Measurements from ENCODE around the gene IRS2. TPM values are rescaled to one million over a fixed set of nuclear protein-coding genes. Genes with fewer than 3 reads are reported as not detected.

Gene IRS2
- total and polyA plus RNA-seq, 4 donors = 4.0 to 9.1 (median 6.7) TPM

DNA sequence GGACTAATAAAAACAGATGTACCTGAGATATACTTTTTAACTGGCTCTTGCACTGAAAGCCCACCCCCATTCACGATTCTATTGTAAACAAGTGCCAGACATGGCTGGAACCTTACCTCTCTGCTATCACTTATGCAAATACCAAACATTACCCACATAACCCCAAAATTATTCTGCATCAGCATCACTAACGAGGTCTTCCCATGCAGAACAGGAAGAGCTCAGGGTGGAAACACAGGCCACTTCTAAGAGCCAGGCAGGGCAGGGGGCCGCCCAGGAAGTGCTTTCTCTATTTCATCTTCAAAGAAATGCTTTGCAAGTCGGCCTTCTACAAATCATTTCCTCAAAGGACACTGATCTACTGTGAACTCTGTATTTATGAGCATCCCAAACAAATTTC is 7.3 kb downstream of the IRS2 start (continued):
- TF ChIP-seq, protein P1, sequence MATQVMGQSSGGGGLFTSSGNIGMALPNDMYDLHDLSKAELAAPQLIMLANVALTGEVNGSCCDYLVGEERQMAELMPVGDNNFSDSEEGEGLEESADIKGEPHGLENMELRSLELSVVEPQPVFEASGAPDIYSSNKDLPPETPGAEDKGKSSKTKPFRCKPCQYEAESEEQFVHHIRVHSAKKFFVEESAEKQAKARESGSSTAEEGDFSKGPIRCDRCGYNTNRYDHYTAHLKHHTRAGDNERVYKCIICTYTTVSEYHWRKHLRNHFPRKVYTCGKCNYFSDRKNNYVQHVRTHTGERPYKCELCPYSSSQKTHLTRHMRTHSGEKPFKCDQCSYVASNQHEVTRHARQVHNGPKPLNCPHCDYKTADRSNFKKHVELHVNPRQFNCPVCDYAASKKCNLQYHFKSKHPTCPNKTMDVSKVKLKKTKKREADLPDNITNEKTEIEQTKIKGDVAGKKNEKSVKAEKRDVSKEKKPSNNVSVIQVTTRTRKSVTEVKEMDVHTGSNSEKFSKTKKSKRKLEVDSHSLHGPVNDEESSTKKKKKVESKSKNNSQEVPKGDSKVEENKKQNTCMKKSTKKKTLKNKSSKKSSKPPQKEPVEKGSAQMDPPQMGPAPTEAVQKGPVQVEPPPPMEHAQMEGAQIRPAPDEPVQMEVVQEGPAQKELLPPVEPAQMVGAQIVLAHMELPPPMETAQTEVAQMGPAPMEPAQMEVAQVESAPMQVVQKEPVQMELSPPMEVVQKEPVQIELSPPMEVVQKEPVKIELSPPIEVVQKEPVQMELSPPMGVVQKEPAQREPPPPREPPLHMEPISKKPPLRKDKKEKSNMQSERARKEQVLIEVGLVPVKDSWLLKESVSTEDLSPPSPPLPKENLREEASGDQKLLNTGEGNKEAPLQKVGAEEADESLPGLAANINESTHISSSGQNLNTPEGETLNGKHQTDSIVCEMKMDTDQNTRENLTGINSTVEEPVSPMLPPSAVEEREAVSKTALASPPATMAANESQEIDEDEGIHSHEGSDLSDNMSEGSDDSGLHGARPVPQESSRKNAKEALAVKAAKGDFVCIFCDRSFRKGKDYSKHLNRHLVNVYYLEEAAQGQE (IDR thresholded peaks at IDR 0.05) = no peak
- TF ChIP-seq HNF4A (conservative IDR thresholded peaks at IDR 0.05) (no peak), NR2F2 (IDR thresholded peaks at IDR 0.05) (no peak), FOXA1 (IDR thresholded peaks at IDR 0.05) (no peak)

GRCh38 chr13:109778102-109778542 is 8.3 kb downstream of the IRS2 start:
- TF ChIP-seq RXRA (IDR thresholded peaks at IDR 0.05) = peak in 1 of 2 donors; percentile 11
- TF ChIP-seq SP1 (IDR thresholded peaks at IDR 0.05) = no peak
- TF ChIP-seq ATF3 (IDR thresholded peaks at IDR 0.05) = peak; percentile 22
- no peak for TF ChIP-seq NR2F2 (IDR thresholded peaks at IDR 0.05)
- TF ChIP-seq JUND (IDR thresholded peaks at IDR 0.05) = peak; percentile 30 to 47
- peak in 1 of 2 donors; percentile 21 for TF ChIP-seq RAD21 (IDR thresholded peaks at IDR 0.05)
- H3K36me3 ChIP-seq (ENCODE audit: control insufficient read depth in 4 of 4, insufficient read depth in 3 of 4, low read depth in 1 of 4, low read length in 3 of 4) = peaks cover 5 to 32% (median 6%) of the 10 kb centered on the region in 4 donors
- no peak for DNase-seq (ENCODE audit: low spot score)
- WGBS = 26% methylated on average over 6 of the region's 6 CpGs
- H3K27ac ChIP-seq (ENCODE audit: low read depth in 1 of 2, low read length in 2 of 2) = peak overlapping the region; percentile 9 to 69
- H3K4me1 ChIP-seq (ENCODE audit: control insufficient read depth in 4 of 4, insufficient read depth in 4 of 4, low read length in 3 of 4) = peaks cover 13 to 41% (median 28%) of the 10 kb centered on the region in 4 donors
- no peaks in the 10 kb centered on the region for H3K9me3 ChIP-seq (ENCODE audit: control insufficient read depth in 4 of 4, low read length in 3 of 4)
- H3K9ac ChIP-seq (ENCODE audit: low read depth in 1 of 2, low read length in 2 of 2) = peak overlapping the region in 1 of 2 donors; percentile 69
- H3K4me3 ChIP-seq (ENCODE audit: low read depth in 1 of 3, low read length in 3 of 3) = peak overlapping the region in 2 of 3 donors; percentile 41 to 79
- no peaks in the 10 kb centered on the region for H3K27me3 ChIP-seq (ENCODE audit: control insufficient read depth in 4 of 4, insufficient read depth in 4 of 4, low read length in 3 of 4)

GRCh38 chr13:109776575-109776974 is 9.8 kb downstream of the IRS2 start:
- no peak for DNase-seq (ENCODE audit: low spot score)
- H3K27me3 ChIP-seq (ENCODE audit: control insufficient read depth in 4 of 4, insufficient read depth in 4 of 4, low read length in 3 of 4) = no peaks in the 10 kb centered on the region
- H3K27ac ChIP-seq (ENCODE audit: low read depth in 1 of 2, low read length in 2 of 2) = peak overlapping the region in 1 of 2 donors; percentile 4
- H3K9ac ChIP-seq (ENCODE audit: low read depth in 1 of 2, low read length in 2 of 2) = no peak overlapping the region
- H3K9me3 ChIP-seq (ENCODE audit: control insufficient read depth in 4 of 4, low read length in 3 of 4) = no peaks in the 10 kb centered on the region
- no peak overlapping the region for H3K4me3 ChIP-seq (ENCODE audit: low read depth in 1 of 3, low read length in 3 of 3)
- no peak for TF ChIP-seq FOXA2 (IDR thresholded peaks at IDR 0.05)
- TF ChIP-seq, protein P1 (IDR thresholded peaks at IDR 0.05) = no peak
- TF ChIP-seq HNF4A (conservative IDR thresholded peaks at IDR 0.05) = no peak
- TF ChIP-seq CTCF (IDR thresholded peaks at IDR 0.05; ENCODE audit: low read depth, low read length, missing input control) = no peak
- no peak for TF ChIP-seq RAD21 (IDR thresholded peaks at IDR 0.05)
- TF ChIP-seq ZBTB33 (IDR thresholded peaks at IDR 0.05) = no peak
- no peak for TF ChIP-seq SP1 (IDR thresholded peaks at IDR 0.05)
- TF ChIP-seq RXRA (IDR thresholded peaks at IDR 0.05) = no peak
- no peak for TF ChIP-seq JUND (IDR thresholded peaks at IDR 0.05)
- H3K4me1 ChIP-seq (ENCODE audit: control insufficient read depth in 4 of 4, insufficient read depth in 4 of 4, low read length in 3 of 4) = peaks cover 0 to 44% (median 21%) of the 10 kb centered on the region in 4 donors
- H3K36me3 ChIP-seq (ENCODE audit: control insufficient read depth in 4 of 4, insufficient read depth in 3 of 4, low read depth in 1 of 4, low read length in 3 of 4) = peaks cover 4 to 36% (median 12%) of the 10 kb centered on the region in 4 donors
